GM12874 (cell line): ENCODE data around the gene RRP9.

Experiments used
- CTCF ChIP-seq: IDR thresholded peaks from 2 replicates; pipeline ENCODE4 v1.5.1; 2011; ENCODE audit warnings: low read depth, mild to moderate bottlenecking, control low read depth, low read length, moderate library complexity; ENCODE audit not compliant: insufficient read depth

Gene RRP9

GRCh38 chr3:51933471-51934138 is 8.1 kb downstream of the RRP9 start:
- no peak for TF ChIP-seq CTCF

- TF ChIP-seq CTCF: no peak
Measured at GRCh38 chr3:51932471-51933370, 9.0 kb downstream of the RRP9 start.

GRCh38 chr3:51931756-51932155 is 9.9 kb downstream of the RRP9 start:
- no peak for TF ChIP-seq CTCF

- TF ChIP-seq CTCF: no peak
Measured at GRCh38 chr3:51930439-51930838, 11.3 kb downstream of the RRP9 start.

- TF ChIP-seq CTCF: no peak
Measured at GRCh38 chr3:51929420-51930003, 12.2 kb downstream of the RRP9 start.

- no peak for TF ChIP-seq CTCF
Measured at GRCh38 chr3:51928438-51928837, 13.3 kb downstream of the RRP9 start.
